ENCODE results near the gene ANGPT4.

Gene ANGPT4

DNA sequence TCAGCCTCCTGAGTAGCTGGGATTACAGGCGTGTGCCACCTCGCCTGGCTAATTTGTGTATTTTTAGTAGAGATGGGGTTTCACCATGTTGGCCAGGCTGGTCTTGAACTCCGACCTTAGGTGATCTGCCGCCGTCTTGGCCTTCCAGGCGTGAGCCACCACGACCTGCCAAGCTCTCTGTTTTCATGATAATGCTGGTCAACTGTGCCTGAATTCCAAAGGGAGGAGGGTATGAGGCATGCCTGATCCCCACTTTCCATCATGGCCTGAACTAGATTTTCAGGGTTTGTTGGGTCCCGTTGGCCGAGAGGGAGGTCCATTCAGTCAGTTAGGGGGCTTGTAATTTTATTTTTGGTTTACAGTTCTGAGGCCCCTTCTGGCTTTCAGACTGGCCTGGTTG lies 28.0 kb upstream of the ANGPT4 start:
- DNase-seq (ENCODE audit: low read depth): no peak
- TF ChIP-seq, protein P1, sequence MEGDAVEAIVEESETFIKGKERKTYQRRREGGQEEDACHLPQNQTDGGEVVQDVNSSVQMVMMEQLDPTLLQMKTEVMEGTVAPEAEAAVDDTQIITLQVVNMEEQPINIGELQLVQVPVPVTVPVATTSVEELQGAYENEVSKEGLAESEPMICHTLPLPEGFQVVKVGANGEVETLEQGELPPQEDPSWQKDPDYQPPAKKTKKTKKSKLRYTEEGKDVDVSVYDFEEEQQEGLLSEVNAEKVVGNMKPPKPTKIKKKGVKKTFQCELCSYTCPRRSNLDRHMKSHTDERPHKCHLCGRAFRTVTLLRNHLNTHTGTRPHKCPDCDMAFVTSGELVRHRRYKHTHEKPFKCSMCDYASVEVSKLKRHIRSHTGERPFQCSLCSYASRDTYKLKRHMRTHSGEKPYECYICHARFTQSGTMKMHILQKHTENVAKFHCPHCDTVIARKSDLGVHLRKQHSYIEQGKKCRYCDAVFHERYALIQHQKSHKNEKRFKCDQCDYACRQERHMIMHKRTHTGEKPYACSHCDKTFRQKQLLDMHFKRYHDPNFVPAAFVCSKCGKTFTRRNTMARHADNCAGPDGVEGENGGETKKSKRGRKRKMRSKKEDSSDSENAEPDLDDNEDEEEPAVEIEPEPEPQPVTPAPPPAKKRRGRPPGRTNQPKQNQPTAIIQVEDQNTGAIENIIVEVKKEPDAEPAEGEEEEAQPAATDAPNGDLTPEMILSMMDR (IDR thresholded peaks at IDR 0.05; ENCODE audit: control insufficient read depth, insufficient read depth, low read depth, low read length, missing control alignments): no peak
- H3K4me3 ChIP-seq (ENCODE audit: control insufficient read depth, low read depth, low read length): no peak overlapping the region

DNA sequence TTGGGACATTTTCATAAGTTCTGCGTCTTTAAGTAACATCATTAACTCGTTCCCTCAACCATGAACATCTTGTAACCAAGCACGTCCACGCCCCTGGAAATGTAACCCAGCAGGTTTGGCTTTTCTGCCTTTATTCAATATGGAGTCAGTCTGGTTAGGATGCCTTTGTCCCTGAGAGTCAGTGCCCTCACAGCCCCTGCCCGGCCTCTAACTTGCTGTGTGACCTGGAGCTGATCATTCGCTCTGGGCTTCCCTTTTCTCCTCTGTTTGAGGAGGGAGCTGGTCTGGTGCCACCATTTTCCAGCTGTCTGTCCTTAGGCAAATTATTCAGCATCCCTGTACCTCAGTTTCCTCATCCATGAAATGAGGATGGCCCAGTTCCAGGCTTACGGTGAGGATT lies 26.5 kb upstream of the ANGPT4 start:
- DNase-seq (ENCODE audit: low read depth): no peak
- no peak overlapping the region for H3K4me3 ChIP-seq (ENCODE audit: control insufficient read depth, low read depth, low read length)
- TF ChIP-seq, protein P1 (IDR thresholded peaks at IDR 0.05; ENCODE audit: control insufficient read depth, insufficient read depth, low read depth, low read length, missing control alignments): no peak

GRCh38 chr20:940926-941325 lies 24.8 kb upstream of the ANGPT4 start:
- TF ChIP-seq, protein P1 (IDR thresholded peaks at IDR 0.05; ENCODE audit: control insufficient read depth, insufficient read depth, low read depth, low read length, missing control alignments): no peak
- DNase-seq (ENCODE audit: low read depth): no peak
- H3K4me3 ChIP-seq (ENCODE audit: control insufficient read depth, low read depth, low read length): no peak overlapping the region

DNA sequence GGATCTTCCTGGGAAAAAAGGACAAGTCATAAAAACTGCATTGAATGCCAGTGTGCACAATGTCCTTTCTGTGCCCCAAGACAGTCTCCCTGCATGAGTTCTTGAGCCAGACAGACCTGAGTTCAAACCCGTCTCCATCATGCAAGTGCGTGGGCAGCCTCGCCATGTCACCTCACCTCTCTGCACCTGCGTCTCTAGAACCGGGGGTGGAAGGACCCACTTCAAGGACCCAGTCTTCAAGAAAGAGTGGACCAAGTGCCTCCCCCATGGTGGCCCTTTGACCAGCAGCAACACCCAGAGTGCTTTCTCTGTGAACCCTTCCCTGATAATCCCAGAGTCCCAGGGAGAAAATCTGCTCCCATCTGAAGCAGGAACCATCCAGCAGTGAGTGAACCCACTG lies 23.5 kb upstream of the ANGPT4 start:
- DNase-seq (ENCODE audit: low read depth): no peak
- no peak overlapping the region for H3K4me3 ChIP-seq (ENCODE audit: control insufficient read depth, low read depth, low read length)
- TF ChIP-seq, protein P1 (IDR thresholded peaks at IDR 0.05; ENCODE audit: control insufficient read depth, insufficient read depth, low read depth, low read length, missing control alignments): no peak

DNA sequence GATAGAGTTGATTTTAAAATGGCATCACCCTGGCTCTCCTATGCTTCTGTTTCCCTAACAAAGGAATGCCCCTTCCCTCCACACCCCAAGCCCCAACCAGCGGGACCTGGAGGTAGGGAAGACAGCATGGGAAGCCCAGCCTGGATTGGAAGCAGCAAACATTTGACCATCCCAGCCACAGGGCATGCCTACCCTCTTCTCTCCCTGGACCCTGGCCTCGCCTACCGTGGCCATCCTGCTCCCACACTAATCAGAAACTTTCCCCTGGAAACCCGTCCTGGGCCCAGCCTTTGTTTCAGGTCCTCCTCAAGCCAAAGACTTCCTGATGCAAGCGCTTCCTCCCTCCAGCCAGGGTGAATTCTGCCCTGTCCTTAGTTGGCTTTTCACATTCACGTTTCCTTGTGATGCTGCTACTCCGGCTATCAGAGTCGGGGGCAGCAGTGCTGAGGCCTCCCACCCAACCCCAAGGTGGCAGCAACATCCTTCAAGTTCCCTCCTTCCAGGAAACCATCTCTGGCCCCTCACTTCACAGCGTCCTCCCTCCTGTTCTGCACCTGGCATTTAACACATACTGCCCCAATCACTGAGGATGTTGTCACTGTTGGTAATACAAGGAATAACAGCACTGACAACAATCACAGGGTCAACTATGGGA lies 18.2 kb upstream of the ANGPT4 start:
- TF ChIP-seq, protein P1 (IDR thresholded peaks at IDR 0.05; ENCODE audit: control insufficient read depth, insufficient read depth, low read depth, low read length, missing control alignments): no peak
- no peak for DNase-seq (ENCODE audit: low read depth)
- H3K4me3 ChIP-seq (ENCODE audit: control insufficient read depth, low read depth, low read length): no peak overlapping the region

- H3K4me3 ChIP-seq (ENCODE audit: control insufficient read depth, low read depth, low read length): no peak overlapping the region
- TF ChIP-seq, protein P1 (IDR thresholded peaks at IDR 0.05; ENCODE audit: control insufficient read depth, insufficient read depth, low read depth, low read length, missing control alignments): no peak
- no peak for DNase-seq (ENCODE audit: low read depth)
These were observed 16.9 kb upstream of the ANGPT4 start for GRCh38 chr20:933029-933428.

Data from AG09309 (cell line).